HG03342 (cell line): ENCODE data around the gene FXYD7.
"Not testable (repeated sequence)": the region's sequence is repeated elsewhere in the genome, so short reads cannot be mapped to it uniquely, and the experiment has no call there.

Source experiments
- ATAC-seq: cut with Tn5 transposase; IDR thresholded peaks from one replicate; pipeline ENCODE4 v1.9.1; 2021; ENCODE audit warnings: mild to moderate bottlenecking, moderate library complexity; ENCODE audit not compliant: unreplicated experiment

The FXYD7 gene

GRCh38 chr19:35142606-35143230 is 337 bp upstream of the FXYD7 start:
- no peak for ATAC-seq

GRCh38 chr19:35143818-35144217 is 763 bp downstream of the FXYD7 start:
- ATAC-seq, result no peak

DNA sequence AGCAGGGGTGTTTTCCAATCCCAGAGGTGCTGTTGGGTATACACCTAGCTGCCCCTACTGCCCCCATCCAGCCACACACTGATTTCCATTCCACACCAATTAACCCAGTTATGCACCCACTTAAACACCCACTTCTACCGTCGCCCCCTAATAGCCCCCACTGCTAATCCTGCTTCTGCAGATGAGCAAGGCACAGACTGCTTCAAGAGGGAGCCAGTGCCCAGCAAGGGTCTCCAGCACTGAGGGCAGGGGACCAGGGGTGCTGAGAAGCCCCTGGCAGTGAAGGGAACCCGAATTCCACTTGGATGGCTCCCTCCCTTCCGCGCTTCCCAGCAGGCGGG is 1.2 kb downstream of the FXYD7 start:
- ATAC-seq, result no peak

GRCh38 chr19:35144600-35145436 is 1.8 kb downstream of the FXYD7 start:
- no peak for ATAC-seq

- ATAC-seq, result no peak
Measured at GRCh38 chr19:35146746-35147459, 3.8 kb downstream of the FXYD7 start.

DNA sequence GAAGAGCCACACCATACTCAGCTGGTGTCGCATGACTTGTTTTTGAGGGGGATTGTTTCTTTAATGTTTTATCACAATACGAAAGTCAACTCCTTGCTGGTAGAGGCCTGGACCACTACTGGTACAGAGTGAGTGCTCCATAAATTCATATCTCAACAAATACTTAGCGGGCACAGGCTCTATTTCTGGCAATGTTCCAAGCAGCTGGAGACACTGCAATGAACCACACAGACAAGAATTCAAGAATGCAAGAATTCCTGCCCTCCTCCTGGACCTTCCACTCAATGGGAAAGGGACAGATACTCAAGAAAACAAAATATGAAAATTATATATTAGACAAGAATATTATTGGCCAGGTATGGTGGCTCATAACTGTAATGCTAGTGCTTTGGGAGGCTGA is 6.4 kb downstream of the FXYD7 start:
- ATAC-seq, result no peak

- ATAC-seq, result no peak
Measured at GRCh38 chr19:35150445-35150844, 7.4 kb downstream of the FXYD7 start.

GRCh38 chr19:35151273-35152065 is 8.4 kb downstream of the FXYD7 start:
- ATAC-seq, result no peak

DNA sequence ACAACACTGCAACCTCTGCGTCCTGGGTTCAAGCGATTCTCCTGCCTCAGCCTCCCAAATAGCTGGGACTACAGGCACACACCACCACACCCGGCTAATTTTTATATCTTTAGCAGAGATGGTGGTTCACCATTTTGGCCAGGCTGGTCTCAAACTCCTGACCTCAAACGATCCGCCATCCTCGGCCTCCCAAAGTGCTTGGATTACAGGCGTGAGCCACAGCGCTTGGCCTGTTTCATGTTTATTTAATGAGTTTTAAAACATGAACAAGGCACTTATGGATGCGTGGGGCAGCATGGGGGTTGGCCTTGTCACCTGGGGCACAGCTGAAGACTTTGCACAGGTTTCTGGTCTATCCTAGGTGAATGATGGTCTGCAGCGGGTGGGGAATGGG is 10.1 kb downstream of the FXYD7 start:
- ATAC-seq, result not testable (repeated sequence)

DNA sequence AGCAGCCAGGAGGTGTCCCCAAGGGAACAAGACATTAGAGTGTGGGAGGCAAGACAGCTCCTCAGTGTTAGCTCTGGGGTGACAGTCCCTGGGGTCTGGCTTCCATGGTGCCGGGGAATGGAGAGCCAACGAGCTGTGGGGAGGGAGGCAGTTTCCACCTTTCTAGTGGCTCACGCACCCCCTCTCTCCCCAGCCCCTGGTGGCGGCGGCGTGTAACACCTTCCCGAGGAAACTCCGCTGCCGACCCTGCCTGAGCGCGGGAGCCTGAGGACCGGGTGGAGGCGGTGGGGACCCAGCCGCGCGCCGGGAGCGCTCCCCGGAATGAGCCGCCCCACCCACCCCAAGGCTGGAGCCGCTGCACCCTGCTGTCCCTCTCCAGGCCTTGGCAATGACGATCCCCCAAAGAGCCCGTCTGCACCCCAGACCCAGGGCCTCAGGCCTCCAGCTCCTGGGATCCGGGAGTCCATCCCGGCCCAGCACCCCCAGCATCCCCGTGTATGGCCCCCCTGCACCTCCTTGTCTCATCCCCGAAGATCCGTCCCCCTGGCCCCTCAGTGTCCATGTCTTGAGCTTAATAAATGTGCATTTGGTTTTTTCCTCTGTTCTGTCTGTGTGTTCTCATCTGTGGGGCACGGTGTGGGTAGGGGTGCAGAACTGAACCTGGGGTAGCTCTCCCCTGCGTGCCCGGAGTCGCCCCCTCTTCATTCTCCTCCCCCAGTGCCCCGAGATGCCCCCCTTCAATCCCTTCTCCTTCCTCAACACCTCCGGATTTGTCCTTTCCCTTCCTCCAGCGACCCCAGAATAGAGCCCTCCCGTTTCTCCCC is 10.9 kb downstream of the FXYD7 start:
- peak; percentile 53 for ATAC-seq

DNA sequence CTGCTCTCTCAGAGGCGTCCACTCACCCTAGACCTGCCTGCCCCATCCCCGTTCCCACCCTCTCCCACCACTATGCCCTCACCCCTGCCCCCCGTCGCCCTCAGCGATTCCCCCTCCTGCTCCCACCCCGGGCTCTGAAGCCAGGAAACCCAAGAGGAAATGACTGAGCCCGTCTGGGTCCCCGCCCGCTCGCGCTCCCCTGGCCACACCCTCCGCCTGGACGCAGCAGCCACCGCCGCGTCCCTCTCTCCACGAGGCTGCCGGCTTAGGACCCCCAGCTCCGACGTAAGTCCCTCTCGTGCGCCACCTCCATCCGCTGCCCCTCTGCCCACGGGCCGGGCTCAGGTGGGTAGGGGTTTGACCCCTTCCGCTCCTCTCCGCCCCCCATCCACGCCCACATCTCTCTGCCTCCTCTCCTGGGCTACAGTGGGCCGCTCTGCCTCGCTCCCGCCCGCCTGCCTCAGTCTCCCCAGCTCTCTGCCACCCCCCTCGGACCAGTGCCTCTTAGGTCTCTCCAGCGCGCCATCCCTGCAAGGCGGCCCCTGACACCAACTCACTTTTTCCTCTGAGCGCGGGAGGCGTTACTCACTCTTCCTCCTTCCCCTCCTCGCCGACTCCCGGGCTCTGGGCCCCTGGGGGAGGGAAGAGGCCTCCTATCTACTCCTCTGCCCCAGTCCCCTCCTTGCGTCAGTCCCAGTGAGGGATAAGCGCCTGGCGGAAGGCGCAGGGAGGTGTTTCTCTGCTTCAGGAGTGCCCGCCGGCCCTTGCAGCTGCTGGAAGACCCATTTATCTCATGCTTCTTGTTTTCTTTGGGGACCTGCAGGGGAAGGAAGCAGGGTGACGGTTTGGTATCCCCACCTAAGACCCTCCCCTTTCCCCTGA is 11.7 kb downstream of the FXYD7 start, which contains the start of gene FXYD5:
TSS of gene FXYD5 (plus strand) at position 211 of the 882 bp plus-strand sequence. CDS start 816 bp downstream, outside the sequence.
- no peak for ATAC-seq

DNA sequence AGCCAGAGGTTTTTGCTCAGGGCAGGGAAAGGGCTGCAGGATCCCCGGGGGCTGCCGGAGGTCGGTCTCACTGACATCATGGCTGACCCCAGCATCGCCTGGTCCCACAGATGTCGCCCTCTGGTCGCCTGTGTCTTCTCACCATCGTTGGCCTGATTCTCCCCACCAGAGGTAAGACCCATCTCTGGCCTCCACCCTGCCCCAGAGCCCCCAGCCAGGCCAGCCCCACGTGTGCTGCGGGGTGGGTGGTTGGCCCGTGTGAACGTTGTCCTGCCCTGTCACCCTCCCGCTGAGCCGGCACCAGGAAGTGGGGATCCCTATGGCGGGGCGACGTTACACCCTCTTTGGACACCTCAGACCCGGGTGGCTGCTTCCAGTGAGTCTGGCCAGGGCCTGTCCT is 12.4 kb downstream of the FXYD7 start:
- ATAC-seq, result no peak

GRCh38 chr19:35155981-35156672 is 13.1 kb downstream of the FXYD7 start:
- ATAC-seq, result no peak

DNA sequence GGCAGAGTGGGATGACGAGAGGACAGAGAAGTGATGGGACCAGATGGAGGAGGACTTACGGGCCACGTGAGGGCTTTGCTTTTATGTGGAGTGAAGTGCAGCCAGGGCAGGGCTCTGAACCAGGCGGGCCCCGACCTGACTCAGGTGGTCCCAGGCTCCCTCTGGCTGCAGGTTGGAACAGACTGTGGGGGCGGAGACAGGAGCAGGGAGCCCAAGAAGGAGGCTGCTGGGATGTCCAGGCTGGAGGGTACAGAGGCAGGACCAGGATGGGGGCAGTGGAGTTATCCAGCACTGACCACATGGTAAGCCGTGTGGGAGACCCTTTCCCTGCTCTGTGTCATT is 13.6 kb downstream of the FXYD7 start:
- no peak for ATAC-seq

DNA sequence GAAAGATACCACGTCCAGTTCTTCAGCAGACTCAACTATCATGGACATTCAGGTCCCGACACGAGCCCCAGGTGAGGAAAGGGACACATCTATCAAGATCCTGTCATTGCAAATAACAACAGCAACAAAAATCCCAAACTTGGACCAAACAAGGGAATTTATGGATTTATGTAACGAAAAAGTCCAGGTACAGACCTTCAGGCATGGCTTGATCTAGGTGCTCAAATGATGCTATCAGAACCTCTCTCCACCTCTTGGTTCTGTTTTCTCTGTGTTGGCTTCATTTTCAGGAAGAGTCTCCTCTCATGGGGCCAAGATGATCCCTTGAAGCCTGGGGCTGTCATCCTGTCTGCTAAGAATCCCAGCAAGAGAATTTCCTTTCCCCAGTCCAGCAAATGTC is 14.4 kb downstream of the FXYD7 start:
- ATAC-seq, result no peak

GRCh38 chr19:35159606-35160005 is 16.6 kb downstream of the FXYD7 start:
- no peak for ATAC-seq

- no peak for ATAC-seq
Measured at GRCh38 chr19:35160629-35161433, 17.8 kb downstream of the FXYD7 start.

GRCh38 chr19:35161434-35161743 is 18.3 kb downstream of the FXYD7 start:
- no peak for ATAC-seq
